ENCODE data around the gene NAV2. TPM values are rescaled to one million over a fixed set of nuclear protein-coding genes. Genes with fewer than 3 reads are reported as not detected.
A peak's percentile ranks its signal among the peaks of the same experiment; 100 is the strongest.
"Not testable (repeated sequence)": the region's sequence is repeated elsewhere in the genome, so short reads cannot be mapped to it uniquely, and the experiment has no call there.

The NAV2 gene
- polyA plus RNA-seq, 1 donor: 89.1 TPM

DNA sequence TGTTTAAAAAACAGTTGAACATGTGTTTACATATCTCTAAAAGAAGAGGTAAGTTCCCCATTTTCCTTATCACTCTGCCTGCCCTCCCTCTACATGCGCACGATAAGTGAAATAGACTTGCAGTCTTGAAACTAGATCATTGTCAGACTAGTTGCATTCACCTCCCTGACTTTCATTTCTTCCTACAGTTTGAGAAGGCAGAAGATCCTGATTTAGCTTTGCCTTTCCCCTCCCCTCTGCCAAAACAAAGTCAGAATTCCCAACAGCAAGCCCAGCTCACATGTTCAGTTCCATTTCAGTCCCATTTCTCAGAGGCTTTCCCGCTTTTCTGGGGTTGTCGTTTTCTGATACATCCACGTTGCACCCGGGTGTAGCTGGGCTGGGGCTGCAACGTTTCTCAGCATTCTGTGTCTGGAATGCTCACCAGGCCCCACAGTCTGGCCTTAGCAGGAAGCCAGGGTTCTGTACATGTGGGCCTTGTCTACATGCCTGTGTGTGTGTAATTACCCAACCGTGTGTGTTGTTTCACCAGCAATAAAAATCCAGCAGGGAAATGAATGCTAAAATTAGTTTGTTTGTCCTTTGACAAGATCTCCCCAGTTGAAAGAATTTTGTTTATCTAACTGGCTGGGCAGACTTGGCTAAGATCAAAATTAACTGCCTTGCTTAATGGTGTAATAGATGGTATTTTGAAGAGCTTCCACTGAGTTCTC lies 268.5 kb downstream of the NAV2 start:
- no peak for DNase-seq

DNA sequence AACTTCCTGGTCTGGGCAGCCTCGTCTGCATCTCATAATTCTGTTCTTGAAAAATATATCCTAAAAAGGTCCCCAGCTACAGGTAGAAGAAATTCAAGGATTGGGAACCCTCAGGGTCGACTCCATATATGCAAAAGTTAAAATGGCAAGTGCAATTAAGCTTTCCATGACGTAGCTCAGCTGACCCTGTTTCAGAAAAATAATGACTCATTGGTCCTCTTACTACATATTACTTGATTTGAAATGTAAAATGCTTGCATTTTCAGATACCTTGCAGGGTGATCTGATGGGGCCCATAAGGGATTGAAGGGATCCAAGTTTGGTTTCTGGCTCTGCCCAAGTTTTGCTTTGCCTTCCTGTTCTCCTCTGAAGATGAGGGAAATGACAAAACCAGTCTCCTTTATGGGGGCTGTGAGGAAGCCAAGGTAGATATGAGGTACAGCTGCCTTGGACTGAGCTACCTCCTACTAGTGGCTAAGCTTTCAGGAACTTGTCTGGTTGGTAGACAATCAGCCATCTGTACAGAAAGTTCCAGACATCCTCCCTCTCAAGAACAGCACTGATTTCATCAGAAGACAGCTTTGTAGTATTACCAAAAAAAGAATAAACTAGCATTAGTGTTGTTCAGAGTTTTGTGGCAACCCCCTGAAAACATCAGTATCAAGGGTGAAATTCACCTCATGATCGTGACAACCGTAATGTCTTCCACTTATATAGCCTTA lies 270.3 kb downstream of the NAV2 start:
- no peak for DNase-seq

DNA sequence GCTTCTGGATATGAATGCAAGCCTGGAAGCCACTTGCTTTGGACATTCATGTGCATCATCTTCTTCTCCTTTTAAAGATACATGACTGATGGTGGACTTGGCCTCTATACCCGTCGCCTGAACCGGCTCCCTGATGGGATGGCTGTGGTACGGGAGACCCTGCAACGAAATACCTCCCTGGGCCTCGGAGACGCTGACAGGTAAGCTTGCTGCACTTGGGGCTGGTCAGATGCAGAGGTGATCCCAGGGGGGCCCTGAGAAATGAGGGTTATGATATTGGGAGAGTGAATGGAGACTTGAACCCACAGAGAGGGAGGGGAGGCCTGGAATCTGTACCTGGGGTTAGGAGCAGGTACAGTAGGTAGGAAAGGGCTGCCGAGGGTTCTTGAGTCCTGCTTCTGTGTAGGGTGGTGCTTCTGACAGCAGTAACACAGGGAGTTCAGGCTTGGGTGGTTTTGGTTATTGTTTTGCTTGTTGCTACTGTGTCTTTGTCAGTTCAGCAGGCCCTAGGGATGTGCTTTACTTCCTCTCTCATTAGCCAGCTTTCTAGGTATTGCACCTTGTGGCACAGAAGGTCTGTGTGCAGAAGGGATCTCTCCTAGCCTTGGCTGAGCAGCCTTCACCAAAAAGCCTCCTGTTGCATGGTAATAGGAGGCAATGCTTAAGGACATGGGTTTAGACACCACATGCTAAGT lies 271.6 kb downstream of the NAV2 start:
- DNase-seq: no peak

DNA sequence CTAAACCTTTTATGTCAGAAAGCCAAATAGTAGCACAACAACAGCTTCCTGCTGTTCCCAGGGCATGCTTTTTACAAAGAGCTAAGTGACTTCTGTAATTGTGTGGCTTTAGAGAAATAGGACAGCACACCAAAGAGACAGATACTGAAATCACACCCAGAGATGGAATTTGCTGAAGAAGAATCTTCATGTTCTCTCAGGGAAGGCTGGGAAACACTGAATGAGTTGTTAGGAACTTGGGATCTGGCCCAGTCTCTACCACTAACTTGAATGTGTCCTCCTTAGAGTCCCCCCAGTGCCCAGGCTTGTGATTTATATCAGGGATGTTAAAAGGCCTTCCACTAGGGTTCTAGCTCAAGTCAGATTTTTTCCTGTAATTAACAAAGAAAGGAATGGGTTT lies 272.5 kb downstream of the NAV2 start:
- no peak for DNase-seq

DNA sequence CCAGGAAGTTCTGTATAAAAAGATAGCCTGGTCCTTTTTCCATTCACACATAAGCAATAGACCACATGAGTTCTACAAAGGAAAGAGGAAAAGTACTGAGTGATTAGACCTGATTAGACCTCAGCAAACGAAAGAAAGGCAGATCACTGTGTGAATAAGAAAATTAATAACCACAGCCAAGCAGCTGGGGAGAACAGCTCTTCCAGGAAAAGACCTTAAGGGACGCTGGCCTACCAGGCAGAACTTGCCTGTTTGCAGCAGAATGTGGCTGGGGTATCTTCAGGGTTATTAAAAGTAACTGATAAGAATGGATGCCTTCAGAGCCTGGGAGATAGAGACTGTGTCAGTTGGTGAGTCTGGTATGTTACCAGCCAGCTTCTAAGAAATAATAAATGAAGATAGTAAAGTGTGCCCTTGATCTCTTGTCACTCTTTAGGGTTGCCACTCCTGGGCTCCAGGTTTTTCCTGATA lies 274.7 kb downstream of the NAV2 start:
- no peak for DNase-seq

DNA sequence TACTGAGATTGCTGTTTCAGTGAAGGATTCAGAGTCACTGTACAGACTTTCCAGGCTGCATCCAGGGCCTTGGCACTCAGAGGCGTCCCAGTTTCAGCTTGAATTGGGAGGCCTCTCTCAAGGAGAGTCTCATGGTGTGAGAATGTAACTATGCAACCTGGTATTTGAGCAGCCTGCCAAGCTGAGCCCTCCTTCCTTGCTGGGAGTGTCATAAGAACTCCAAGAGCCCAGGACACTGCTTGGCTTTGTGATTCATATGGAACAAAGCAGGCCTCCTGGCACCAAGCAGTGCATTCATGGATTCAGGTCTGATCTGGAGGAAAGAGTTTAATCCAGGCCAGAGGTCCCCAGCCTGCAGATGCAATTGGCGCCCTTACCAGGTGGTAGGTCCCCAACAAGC lies 276.0 kb downstream of the NAV2 start:
- peak; percentile 26 for DNase-seq

DNA sequence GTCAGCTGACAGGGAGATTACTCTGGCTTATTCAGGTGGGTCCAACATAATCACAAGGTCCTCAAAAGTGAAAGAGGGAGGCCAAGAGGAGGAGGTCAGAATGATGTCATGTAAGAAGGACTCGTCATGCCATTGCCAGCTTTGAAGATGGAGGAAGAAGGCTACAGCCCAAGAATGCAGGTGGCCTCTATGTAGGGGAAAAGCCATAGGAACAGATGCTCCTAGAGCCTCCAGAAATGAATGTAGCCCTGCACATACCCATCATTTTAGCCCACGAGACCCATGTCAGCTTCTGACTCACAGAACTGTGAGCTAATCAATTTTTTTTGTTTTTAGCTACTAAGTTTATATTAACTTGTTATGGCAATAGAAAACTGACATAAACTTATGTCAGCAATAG lies 276.6 kb downstream of the NAV2 start:
- no peak for DNase-seq

DNA sequence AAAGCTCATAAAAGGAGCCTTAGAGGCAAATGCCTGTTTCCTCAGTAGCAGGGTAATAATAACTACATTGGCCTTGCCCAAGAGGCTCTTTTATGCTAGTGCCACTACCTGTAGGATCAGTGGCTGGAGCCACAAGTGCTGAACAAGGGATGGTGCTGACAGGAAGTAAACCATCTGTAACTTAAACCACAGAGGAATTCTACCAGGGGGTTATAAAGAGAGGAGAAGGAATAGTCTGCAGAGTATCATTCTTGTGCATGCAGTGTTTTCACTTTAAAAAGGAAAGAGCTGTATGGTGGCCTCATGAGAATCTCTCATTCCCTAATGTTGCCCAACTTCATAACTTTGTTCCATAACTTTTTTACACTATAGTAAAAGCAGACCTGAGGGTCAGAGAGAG lies 279.5 kb downstream of the NAV2 start:
- DNase-seq: no peak

DNA sequence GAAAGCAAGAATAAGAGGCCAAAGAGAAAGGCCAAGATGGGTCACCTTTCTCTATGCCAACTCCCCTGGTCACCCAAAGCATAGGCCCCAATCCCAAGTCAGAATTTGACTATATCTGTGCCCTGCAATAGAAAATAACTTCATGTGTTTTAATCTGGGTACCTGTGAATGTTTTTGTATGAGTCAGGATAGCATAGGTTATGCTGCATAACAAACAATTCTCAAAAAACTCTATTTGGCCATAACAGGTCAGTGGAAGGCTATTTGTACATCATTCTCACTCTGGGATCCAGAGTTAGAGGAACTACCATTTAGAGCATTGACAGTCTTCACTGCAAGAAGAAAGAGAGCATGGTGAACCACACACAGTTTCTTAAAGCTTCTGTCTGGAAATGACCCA lies 280.4 kb downstream of the NAV2 start:
- DNase-seq: no peak

DNA sequence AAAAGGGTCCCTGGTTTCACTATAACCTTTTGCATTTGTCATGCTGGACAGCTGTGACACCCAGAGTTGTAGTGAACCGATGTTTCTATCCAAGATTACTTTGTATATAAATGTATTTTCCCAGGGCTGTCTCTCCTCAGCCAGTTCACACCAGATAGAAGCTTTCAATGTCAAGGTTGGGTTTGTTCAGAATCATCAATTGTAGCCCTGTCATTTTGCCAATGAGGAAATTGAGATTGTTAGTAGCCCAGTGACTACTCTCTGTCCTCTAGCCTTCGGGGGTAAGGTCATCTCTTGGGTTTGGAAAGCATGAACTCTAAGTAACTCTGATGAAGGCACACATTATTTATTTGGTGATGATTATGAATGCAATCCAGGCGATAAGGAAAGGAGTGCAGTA lies 282.0 kb downstream of the NAV2 start:
- DNase-seq: no peak

DNA sequence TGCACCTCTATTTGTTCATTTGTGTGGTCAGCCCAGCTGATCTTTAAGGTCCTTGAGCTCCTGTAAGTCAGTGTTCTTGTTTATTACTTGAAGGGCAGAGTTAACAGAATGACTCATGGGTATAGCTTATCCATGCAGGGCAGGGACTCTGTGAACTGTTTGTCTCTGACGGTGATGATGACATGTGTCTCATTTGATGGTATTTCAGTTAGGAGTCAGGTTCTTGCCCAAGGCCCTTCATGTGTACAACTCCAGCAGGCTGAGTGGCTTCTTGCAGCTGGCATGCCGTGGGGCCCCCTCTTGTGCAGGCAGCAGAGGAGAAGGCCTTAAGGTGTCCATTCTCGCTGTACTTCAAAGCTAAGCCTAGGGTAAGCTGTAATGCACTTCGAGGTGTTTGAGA lies 282.5 kb downstream of the NAV2 start:
- DNase-seq: no peak

DNA sequence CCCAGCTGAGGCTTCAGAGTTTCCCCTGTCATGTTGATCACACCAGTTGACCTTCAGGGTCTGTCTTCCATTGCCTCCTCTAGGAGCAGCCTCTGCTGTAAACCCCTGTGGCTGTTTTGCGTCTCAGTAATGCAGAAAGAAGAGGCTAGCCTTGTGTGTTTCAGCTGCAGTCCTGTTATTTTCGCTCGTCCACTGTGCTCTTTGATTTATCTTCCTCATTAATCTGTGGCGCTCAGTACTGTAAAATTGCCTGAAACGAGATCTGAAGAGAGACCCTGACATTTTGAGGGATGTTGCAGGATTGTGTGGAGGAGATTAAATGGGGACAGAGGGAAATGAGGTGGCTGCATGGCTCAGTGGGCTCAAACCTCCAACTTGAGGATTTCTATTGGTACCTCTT lies 283.9 kb downstream of the NAV2 start:
- DNase-seq: no peak

DNA sequence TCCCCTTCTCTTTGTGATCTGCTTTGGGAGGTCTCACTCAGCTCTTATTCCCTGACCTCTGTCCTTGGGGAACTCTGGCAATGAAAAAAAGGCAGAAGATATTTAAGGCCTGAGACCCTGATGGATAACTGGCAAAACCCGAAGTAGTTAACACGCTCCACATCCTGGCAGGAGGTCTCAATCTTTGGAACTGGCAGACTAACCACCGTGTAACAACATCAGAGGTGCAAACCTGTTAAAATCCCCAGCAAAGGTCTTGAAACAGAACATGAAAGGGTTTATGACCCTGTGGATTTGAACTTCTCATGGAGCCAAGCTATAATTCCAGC lies 287.3 kb downstream of the NAV2 start:
- no peak for DNase-seq

DNA sequence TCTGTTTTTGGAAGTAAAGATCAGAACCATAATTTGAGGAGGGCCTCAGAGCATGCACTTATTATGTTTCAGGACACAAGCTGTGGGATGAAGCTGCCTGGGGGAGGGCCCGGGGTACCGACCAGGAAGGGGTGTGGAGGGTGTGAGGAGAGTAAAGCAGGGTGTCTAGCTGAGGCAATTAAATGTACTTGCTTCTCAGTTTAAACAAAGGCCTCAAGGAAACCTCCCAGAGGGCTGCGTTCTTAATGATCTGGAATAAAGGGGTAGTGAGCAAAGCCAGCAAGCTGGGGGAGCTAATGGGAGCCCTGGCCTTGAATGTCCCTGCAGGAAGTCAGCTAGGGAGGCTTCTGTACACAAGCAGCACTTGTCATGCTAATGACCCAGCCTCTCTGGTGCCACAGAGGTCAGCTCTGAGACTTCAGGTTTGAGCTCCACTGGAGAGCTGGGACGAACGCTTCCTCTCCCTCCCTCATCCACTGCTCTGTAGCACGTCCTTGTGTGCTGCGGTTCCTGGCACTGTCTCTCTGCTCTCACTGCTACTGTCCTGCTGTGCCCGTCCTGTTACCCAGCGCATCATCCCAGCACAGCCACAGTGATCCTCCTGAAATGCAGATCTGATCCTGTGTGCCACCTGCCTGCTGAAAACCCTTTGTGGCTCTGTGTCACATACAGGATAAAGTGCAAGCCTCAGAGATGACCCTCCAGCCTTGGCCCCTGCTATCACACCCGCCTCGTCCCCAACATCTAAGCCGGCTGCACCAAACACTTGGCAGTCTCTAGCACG lies 287.9 kb downstream of the NAV2 start:
- DNase-seq: no peak

DNA sequence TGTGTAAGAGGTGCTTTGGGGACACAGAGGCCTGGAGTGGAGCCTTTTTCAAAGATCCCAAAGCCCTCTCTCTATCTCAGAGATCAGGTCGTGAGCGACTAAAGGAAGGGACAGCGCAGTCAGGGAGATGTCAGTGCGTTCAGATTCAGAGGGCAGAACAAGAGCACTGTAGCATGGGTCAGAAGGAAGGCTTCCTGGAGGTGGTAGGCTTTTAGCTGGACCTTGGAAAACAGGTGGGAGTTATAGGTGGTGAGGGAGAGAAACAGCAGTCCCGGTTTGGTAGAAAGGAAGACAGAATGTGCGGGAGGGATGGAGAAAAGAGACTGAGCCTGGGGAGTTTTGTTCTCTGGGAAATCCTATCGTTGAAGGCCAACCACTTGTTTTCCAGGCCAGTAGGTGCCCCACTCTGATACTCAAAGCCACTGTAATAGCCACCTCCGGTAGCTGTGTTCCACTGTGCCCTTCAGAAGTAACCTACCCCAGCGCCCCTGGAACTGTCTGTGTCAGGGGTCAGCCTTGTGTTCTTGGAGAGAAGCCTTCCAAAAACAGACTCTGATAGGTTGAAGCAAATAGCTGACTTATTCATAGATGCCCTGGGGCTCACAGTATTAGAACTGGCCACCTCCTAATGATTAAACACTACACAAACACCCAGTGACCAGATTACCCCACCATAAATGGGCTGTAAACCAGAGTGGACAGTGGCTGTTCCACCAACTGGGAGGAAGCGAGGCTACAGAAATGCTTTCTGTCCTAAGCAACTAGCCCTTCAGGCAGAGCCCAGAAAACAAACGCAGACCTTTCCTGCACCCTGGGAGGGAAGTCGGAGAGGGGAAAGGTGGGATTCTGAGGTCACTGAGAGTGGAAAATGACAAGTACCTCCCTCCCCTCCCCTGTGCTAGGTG lies 289.9 kb downstream of the NAV2 start:
- DNase-seq: no peak

DNA sequence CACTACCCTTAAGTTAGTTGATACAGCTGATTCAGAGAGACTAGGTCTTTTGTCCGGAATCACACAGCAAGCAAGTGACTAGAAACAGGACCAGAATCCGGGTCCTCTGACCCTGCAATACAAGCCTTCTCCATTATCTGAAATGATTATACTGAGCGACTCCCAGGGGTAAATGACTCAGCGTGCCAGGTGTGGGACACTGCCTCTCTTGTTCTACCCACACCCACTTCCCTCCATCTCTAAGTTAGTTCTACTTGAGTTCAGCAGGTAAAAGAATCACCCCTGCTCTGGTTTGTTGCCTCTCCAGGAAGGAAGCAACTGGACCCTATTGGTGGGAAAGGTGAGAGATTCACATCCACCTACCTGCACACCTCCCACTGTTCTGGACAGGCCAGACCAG lies 290.7 kb downstream of the NAV2 start:
- DNase-seq: no peak

DNA sequence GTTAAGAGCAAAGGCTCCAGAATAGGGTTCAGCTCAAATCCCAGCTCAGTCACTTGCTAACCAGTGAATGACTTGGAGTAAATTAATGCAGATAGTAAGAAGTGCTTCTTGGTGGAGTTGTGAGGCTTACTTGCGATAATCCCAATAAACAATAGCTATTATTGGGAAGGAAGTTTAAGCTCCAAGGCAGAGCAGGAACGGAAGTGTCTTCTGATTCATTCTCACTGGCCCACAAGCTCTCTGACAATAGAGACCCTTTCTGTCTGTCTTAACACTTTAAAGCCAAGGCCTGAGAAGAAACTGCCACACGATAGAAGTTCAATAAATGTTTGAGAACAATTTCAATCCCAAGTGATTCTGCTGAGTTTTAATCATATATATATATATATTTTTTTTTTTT lies 292.2 kb downstream of the NAV2 start:
- DNase-seq: no peak

DNA sequence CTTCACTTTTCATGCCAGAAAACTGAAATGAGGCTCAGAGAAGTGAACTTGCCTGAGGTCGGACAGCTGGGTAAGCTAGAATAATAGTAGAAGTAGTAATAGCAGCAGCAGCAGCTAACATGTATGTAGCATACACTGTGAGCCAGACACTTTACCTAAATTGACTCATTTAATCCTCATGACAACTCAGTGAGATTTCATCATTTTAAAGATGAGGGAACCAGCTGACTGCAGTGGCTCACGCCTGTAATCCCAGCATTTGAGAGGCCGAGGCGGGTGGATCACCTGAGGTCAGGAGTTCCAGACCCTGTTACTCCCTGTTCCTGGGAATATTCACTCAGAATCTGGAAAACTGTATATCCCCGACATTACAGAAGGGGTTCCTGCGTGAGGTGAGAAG lies 293.1 kb downstream of the NAV2 start:
- no peak for DNase-seq

DNA sequence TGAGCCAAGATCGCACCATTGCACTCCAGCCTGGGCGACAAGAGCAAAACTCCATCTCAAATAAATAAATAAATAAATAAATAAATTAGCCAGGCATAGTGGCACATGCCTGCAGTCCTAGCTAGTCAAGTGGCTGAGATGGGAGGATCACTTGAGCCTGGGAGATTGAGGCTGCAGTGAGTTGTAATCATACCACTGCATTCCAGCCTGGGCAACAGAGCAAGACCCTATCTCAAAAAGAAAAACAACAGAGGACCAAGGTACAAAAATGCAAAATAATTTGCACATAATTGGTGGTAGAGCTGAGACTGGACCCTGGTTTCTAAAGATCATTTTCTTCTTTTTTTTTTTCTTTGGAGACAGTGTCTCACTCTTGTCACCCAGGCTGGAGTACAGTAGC lies 294.0 kb downstream of the NAV2 start:
- not testable (repeated sequence) for DNase-seq

DNA sequence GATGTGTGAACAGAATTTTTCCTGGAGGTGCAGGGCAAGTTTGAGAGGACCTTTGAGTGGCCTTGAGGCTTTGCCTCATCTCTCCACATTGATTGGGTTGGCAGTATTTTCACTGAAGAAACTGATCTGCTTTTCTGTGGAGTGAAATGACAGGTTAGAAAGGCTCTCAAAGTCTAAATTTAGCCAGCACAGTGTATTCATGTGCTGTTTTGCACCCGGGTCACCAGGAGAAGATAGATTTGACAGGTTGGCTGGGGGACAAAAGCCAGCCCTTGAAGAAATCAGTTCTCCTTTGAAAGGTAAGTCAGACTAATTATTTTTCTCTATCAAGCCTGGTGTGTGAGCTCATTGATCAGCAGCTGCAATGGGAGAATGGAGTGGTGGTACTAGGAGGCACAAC lies 294.7 kb downstream of the NAV2 start:
- DNase-seq: no peak

DNA sequence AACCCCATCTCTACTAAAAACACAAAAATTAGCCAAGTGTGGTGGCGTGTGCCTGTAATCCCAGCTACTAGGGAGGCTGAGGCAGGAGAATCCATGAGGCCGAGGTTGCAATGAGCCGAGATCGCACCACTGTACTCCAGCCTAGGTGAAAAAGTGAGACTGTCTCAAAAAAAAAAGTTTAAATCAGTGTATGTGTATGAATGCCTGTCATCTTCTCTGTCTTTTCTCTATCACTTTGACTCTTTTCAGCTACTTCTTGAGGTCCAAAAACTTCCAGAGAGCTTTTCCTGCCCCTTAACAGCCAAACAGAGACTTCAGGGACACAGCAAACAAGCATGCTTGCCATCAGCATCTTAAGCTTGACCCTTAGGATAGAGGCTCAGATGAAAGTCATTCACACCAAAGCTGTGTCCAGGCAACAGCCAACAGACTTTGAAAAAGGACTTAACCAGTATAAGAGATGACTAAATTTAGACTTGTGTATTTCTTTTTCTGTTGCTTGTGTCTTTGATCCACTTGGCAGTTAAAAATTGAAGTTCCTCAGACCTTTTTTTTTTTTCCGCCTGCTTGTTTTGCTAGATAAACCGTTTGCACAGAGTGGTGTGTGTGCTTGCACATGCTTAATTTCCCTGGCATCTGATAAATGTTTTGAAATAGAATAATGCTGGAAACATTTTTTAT lies 295.7 kb downstream of the NAV2 start:
- no peak for DNase-seq
